Spleen (tissue), 7 donors: ENCODE results near the gene PSMB7.

Experiments used
- POLR2A ChIP-seq, 3 donors: fragments of 450-650 bp; IDR thresholded peaks; one replicate each; pipeline ENCODE4 v1.5.1; 2017; ENCODE audit warnings: antibody characterized with exemption in 3 of 3, mild to moderate bottlenecking in 1 of 3
- TF ChIP-seq, protein P1 (sequence below), 11 experiments: fragments of 200-600 bp in 7 of 11; fragments of 450-650 bp in 4 of 11; sonication (generic) in 4 of 11; IDR thresholded peaks in 8 of 11; conservative IDR thresholded peaks in 3 of 11; 1 replicate in 7 of 11; 2 replicates in 4 of 11; pipeline versions ENCODE4 v1.4.0 to v1.8.0; 2016 to 2021; ENCODE audit warnings: antibody characterized with exemption in 11 of 11, inconsistent platforms in 4 of 11, mild to moderate bottlenecking in 1 of 11
- donor health status: DM: no; HTN: no; CAD: no; lungs with moderate emphysema.
- donor health status: DM: no; HTN: no; CAD: no.
- donor health status: DM: no; HTN: no; CAD: no.

- TF ChIP-seq, protein P1, sequence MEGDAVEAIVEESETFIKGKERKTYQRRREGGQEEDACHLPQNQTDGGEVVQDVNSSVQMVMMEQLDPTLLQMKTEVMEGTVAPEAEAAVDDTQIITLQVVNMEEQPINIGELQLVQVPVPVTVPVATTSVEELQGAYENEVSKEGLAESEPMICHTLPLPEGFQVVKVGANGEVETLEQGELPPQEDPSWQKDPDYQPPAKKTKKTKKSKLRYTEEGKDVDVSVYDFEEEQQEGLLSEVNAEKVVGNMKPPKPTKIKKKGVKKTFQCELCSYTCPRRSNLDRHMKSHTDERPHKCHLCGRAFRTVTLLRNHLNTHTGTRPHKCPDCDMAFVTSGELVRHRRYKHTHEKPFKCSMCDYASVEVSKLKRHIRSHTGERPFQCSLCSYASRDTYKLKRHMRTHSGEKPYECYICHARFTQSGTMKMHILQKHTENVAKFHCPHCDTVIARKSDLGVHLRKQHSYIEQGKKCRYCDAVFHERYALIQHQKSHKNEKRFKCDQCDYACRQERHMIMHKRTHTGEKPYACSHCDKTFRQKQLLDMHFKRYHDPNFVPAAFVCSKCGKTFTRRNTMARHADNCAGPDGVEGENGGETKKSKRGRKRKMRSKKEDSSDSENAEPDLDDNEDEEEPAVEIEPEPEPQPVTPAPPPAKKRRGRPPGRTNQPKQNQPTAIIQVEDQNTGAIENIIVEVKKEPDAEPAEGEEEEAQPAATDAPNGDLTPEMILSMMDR (IDR thresholded peaks at IDR 0.05 in 8 of 11, conservative IDR thresholded peaks at IDR 0.05 in 3 of 11): no peak
- no peak for TF ChIP-seq POLR2A (IDR thresholded peaks at IDR 0.05)
These were observed 44.2 kb downstream of the PSMB7 start for GRCh38 chr9:124370896-124371582.
